Measurements from ENCODE around the gene IFNLR1.
A peak's percentile ranks its signal among the peaks of the same experiment; 100 is the strongest.

The IFNLR1 gene

DNA sequence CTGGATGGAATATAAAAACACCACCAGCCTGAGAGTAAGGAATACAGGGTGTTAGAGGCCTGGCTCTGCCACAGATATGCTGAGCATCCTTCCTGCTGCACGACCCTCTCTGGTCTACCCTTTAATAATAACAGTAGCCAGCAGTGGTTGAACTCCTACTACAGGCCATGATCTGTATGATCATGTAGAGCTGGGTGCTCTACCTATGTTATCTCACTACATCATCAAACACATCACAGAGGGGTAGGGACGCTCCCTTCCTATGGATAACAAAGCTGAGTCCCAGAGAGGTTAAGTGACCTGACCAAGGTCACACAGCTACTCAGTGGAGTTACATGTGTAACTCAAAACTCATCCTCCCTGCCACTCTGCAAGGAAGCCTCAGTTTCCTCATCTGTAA is 62.1 kb downstream of the IFNLR1 start:
- no peak for DNase-seq (ENCODE audit: low read depth in 3 of 3, low spot score in 1 of 3)

- DNase-seq (ENCODE audit: low read depth in 3 of 3, low spot score in 1 of 3) = no peak
These were observed 63.5 kb downstream of the IFNLR1 start for GRCh38 chr1:24123611-24124010.

DNA sequence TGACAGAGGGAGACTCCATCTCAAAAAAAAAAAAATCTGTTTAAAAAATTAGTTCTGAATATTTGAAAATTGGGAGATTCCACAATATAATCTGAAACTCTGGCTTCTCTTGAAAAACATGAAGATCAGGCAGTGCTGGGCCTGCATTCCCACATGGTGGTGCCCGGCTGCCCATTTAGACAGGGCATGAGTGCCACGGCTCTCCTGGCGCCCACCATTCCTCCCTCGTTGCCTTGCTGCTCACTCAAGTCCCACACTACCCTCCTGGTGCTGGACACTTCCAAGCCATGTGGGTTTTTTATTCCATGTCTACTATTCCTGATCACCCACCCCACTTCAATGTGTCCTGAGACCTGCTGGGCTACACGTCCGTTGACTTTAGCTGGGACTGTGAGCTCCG is 64.3 kb downstream of the IFNLR1 start:
- no peak for DNase-seq (ENCODE audit: low read depth in 3 of 3, low spot score in 1 of 3)

GRCh38 chr1:24121406-24121805 is 65.7 kb downstream of the IFNLR1 start:
- no peak for DNase-seq (ENCODE audit: low read depth in 3 of 3, low spot score in 1 of 3)

- DNase-seq (ENCODE audit: low read depth in 3 of 3, low spot score in 1 of 3) = no peak
These were observed 66.1 kb downstream of the IFNLR1 start for GRCh38 chr1:24120965-24121364.

DNA sequence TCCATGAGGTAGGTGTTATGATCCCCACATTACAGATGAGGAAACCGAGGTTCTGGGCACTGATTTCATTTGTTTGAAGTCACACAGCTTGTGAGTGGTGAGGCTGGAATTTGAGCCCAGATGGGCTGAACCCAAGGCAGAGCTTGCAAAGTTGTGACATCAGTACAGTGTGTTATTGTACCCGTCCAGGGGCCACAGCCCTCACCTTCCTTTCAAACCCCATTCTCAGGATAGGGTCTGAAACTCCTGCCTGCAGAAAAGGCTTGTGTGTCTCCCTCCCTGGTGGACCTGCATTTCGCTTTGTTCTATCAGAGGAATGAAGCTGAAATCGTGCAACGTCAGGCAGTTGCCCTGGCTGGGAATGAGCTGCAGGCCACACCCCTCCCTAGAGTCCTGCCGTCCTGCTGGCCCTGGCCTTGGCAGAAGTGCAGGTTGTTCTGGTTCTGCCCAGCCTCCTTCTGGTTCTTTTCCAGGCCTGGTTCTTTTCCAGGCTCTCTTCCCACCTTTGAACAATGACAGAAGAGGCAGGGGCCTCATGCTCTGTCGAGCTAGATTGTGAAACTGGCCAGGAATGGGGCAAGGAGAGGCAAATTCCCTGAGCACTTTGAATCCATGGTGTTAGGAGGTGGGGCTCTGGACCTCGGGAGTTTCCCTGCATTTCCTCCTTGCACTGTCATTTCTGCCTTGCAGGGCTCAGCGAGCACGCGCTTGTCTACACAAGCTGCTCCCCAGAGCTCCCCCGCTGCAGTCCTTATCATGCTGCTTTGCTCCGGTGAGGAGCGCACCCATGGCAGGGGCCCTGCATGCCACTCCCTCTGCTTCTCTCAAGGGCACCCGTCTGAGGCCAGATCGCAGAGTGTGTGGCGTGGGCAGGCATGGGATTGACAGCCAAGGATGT is 67.0 kb downstream of the IFNLR1 start:
- DNase-seq (ENCODE audit: low read depth in 3 of 3, low spot score in 1 of 3) = no peak

GRCh38 chr1:24119489-24119858 is 67.6 kb downstream of the IFNLR1 start:
- DNase-seq (ENCODE audit: low read depth in 3 of 3, low spot score in 1 of 3) = no peak

DNA sequence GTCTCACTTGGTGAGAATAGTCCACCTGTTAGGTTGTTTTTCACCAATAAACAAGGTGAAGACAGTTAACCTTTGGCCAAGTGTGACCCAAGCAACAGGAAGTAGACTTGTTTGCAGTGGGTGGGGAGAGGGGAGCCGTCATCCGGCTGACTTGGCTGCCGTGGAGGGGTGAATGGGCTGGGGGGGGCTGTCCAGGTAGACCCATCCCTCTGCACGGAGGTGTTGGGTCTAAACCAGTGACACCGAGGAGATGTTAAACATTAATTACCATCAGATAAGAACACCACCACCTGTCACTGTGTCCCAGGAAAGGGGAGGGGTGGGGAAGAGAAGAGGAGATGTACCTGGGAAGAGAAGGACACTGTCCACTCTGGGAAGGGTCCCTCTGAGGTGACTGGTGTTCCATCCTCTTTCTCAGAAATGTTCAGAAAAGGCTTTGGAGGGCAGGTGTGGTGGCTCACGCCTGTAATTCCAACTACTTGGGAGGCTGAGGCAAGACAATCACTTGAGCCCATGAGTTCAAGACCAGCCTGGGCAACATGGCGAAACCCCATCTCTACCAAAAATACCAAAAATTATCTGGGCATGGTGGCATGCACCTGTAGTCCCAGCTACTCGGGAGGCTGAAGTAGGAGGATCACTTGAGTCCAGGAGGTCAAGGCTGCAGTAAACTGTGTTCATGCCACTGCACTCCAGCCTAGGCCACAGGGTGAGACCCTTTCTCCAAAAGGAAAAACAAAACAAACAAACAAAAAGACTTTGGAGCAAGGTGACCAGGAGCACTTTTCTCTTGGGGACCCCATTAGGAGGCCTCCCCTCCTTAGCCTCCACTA is 68.5 kb downstream of the IFNLR1 start:
- no peak for DNase-seq (ENCODE audit: low read depth in 3 of 3, low spot score in 1 of 3)

DNA sequence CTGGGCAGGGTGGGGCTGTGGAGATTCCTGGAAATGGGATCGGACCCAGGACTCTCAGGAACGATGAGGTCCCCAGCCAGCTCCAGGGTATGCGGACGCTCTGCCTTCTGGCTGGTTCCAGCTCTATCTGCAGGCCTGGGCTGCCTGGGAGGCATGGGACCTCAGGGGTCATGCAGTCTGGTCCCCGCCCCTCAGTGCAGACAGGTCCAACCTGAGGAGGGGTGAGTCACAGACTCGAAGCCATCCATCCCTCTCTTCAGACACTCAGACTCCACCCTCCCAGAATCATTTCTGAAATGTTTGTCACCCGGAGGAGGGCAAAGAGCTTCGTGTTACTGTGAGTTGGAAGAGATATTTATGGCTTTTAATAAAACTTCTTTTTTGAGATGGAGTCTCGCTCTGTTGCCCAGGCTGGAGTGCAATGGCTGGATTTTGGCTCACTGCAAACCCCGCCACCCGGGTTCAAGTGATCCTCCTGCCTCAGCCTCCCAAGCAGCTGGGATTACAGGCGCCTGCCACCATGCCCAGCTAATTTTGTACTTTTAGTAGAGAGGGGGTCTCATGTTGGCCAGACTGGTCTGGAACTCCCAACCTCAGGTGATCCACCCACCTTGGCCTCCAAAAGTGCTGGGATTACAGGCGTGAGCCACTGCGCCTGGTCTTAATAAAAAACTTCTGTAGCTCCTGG is 69.2 kb downstream of the IFNLR1 start:
- DNase-seq (ENCODE audit: low read depth in 3 of 3, low spot score in 1 of 3) = no peak

GRCh38 chr1:24117132-24117531 is 70.0 kb downstream of the IFNLR1 start:
- DNase-seq (ENCODE audit: low read depth in 3 of 3, low spot score in 1 of 3) = no peak

GRCh38 chr1:24114753-24115152 is 72.3 kb downstream of the IFNLR1 start:
- no peak for DNase-seq (ENCODE audit: low read depth in 3 of 3, low spot score in 1 of 3)

DNA sequence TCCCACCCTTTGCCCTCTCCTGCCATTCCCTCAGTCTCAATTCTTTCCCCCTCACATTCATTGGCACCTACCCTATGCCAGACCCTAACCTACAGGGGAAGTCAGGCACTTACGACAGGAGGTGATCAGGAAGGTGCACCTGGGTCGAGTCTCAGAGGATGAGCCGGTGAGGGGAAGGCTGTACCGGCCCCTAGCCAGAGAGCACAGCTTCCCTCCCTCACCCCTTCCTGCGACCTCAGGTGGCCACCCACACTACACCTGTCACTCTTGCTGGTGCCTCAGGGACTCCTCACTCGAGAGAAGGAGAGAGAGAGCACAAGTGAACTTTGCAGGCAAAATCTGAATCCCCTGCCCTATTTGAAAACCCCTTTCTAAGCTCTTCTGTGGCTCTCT is 73.5 kb downstream of the IFNLR1 start:
- no peak for DNase-seq (ENCODE audit: low read depth in 3 of 3, low spot score in 1 of 3)

DNA sequence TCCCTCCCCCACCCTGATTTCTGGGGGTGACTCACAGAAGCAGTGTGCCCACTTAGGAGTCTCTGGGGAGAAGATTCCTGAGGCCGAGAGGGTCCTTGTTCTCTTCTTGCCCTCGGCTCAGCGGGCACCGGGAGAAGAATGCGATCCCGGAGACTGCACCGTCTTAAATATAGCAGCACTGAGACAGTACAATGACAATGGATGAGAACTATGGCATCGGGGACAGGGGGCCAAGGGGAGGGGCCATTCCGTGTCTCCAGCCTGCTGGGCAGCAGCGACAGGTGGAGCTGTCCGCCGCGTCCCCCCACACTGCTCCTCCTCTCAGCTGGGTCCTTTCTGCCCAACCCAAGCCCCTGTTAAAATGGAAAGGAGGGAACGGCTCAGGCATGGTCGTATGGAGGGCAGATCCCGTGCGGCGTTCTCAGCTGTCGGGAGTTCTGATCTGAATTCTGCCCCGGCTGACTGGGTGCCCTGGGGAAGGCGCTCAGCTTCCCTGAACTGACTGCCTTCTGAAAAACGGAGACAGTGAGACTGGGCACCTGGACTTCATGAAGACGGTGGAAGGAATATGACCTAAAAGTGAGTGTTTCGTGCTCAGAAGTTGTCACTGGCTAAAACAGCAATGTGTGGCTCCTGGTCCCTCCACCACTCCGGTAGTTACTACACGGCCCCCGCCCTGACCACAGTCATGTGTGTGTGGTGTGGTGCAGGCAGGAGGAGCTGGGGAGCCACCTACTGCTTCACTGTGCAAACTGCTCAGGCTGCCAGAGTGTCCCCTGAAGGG is 74.9 kb downstream of the IFNLR1 start, which contains the start of gene MYOM3:
Gene MYOM3 (minus strand): TSS at position 140 of the 784 bp plus-strand sequence. CDS start 3,499 bp downstream, outside the sequence.
- DNase-seq (ENCODE audit: low read depth in 3 of 3, low spot score in 1 of 3) = peak in 1 of 3 donors; percentile 6

- no peak for DNase-seq (ENCODE audit: low read depth in 3 of 3, low spot score in 1 of 3)
These were observed 75.7 kb downstream of the IFNLR1 start for GRCh38 chr1:24111262-24111995.

- no peak for DNase-seq (ENCODE audit: low read depth in 3 of 3, low spot score in 1 of 3)
These were observed 76.3 kb downstream of the IFNLR1 start for GRCh38 chr1:24110642-24111261.

- DNase-seq (ENCODE audit: low read depth in 3 of 3, low spot score in 1 of 3) = no peak
These were observed 77.2 kb downstream of the IFNLR1 start for GRCh38 chr1:24109686-24110475.

DNA sequence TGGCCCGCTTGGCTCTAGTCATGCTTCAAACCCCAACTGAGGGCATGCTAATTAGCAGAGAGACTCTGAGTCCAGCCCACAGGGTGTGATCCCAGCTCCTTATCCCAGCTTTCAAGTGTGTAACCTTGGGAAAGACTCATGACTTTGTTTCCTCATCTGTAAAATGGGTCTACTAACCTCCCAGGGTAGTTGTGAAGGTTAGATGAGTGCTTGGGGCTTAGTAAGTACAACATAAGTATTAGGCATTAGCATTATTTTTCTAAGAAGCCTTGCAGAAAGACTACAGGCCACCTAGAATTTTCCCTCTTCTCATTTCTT is 78.0 kb downstream of the IFNLR1 start:
- DNase-seq (ENCODE audit: low read depth in 3 of 3, low spot score in 1 of 3) = no peak

DNA sequence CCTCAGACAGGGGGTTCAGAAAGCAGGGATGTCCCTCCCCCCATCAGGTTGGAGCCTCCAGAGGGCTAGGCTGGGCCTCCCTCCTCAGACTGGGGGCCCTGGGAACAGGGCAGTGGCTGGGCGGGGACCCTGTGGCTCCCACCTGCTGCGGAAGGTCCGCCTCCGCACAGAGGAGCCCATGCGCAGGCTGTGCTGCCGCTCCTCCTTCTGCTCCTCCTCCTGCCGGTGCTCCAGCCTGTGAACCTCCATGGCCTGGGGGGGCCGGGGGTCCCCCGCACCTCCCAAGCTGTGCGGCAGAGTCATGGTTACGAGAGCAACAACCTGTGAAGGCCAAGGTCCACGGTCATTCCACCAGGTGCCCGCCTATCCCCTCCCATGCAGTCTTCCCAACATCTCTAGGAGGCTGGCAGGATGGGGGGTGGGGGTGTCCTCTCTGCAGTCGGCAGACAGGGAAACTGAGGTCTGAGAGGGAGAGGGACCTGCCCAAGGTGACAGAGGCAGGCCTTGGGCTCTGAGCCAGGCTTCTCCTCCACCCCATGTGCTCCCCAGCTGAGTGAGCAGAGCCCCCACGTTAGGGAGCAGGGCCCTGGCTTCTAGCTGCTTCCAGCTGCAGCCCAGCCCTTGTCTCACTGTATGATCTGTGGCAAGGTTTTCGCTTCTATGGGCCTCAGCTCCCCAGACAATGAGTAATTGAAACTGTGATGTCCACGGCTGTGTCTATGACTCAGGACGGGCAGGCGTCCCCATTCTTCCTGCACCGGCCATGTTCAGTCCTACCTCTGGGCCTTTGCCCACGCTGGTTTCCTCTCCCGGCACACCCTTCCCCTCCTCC is 78.5 kb downstream of the IFNLR1 start:
- no peak for DNase-seq (ENCODE audit: low read depth in 3 of 3, low spot score in 1 of 3)
